K562 (cell line): ENCODE results near the gene SDC1. TPM values are rescaled to one million over a fixed set of nuclear protein-coding genes. Genes with fewer than 3 reads are reported as not detected.
A peak's percentile ranks its signal among the peaks of the same experiment; 100 is the strongest.

ENCODE experiments used
- AFF4 ChIP-seq: sonication (generic); formaldehyde crosslinking; IDR thresholded peaks from 2 replicates; pipeline ENCODE4 v1.8.0; 2023; ENCODE audit warnings: mild to moderate bottlenecking, missing genetic modification reagents
- C11orf30 ChIP-seq: fragments of 450-650 bp; IDR thresholded peaks from 2 replicates; pipeline ENCODE4 v1.6.1; 2016; ENCODE audit warnings: low read depth, mild to moderate bottlenecking
- DLX4 ChIP-seq: fragments of 250-450 bp; sonication (Bioruptor Pico); IDR thresholded peaks from 2 replicates; pipeline ENCODE4 v1.6.1; 2021; ENCODE audit warnings: mild to moderate bottlenecking
- FOXA3 ChIP-seq, 2 experiments: fragments of 450-650 bp in 1 of 2; sonication (generic) in 1 of 2; formaldehyde crosslinking; IDR thresholded peaks in 1 of 2; conservative IDR thresholded peaks in 1 of 2; 2 replicates each; pipeline versions ENCODE4 v1.4.0 to v1.8.0; 2020 to 2022; ENCODE audit warnings: mild to moderate bottlenecking in 2 of 2, missing genetic modification reagents in 1 of 2
- HINFP ChIP-seq: fragments of 450-650 bp; conservative IDR thresholded peaks from 2 replicates; pipeline ENCODE4 v1.6.1; 2016; ENCODE audit warnings: missing genetic modification characterization, low read depth, mild to moderate bottlenecking, control low read depth, missing compliant biosample characterization
- RBM15 ChIP-seq: fragments of 200-400 bp; formaldehyde crosslinking; IDR thresholded peaks from 2 replicates; pipeline ENCODE4 v1.6.1; 2018; ENCODE audit warnings: mild to moderate bottlenecking, low read length, moderate library complexity; ENCODE audit not compliant: insufficient read depth
- SIN3B ChIP-seq: fragments of 450-650 bp; IDR thresholded peaks from 2 replicates; pipeline ENCODE4 v1.6.1; 2017; ENCODE audit warnings: low read depth, mild to moderate bottlenecking, moderate library complexity
- SOX6 ChIP-seq: fragments of 450-650 bp; IDR thresholded peaks from 2 replicates; pipeline ENCODE4 v1.6.1; 2014; ENCODE audit warnings: mild to moderate bottlenecking
- TAF7 ChIP-seq: fragments of 450-650 bp; IDR thresholded peaks from 2 replicates; pipeline ENCODE4 v1.6.1; 2016; ENCODE audit warnings: missing genetic modification characterization, missing compliant biosample characterization
- TCFL5 ChIP-seq: fragments of 250-450 bp; sonication (Bioruptor Pico); conservative IDR thresholded peaks from 2 replicates; pipeline ENCODE4 v1.6.1; 2021; ENCODE audit warnings: mild to moderate bottlenecking, moderate library complexity, matching md5 sums
- USF1 ChIP-seq: sonication (generic); formaldehyde crosslinking; IDR thresholded peaks from 2 replicates; pipeline ENCODE4 v1.9.0; 2022; ENCODE audit warnings: mild to moderate bottlenecking, missing genetic modification reagents
- USF2 ChIP-seq: sonication (generic); formaldehyde crosslinking; IDR thresholded peaks from 2 replicates; pipeline ENCODE4 v1.5.0; 2020; ENCODE audit warnings: missing genetic modification reagents
- ZBTB7A ChIP-seq: IDR thresholded peaks from 2 replicates; pipeline ENCODE4 v1.6.1; 2011; ENCODE audit warnings: low read depth, mild to moderate bottlenecking, low read length, moderate library complexity, borderline replicate concordance; ENCODE audit not compliant: control insufficient read depth
- ZNF143 ChIP-seq: sonication (generic); formaldehyde crosslinking; IDR thresholded peaks from 2 replicates; pipeline ENCODE4 v1.9.0; 2022; ENCODE audit warnings: mild to moderate bottlenecking, missing genetic modification reagents
- ZNF175 ChIP-seq: fragments of 200-800 bp; sonication (Bioruptor generic); IDR thresholded peaks from 2 replicates; pipeline ENCODE4 v1.6.1; 2016; ENCODE audit warnings: low read depth, mild to moderate bottlenecking, missing genetic modification characterization, missing compliant biosample characterization
- ZNF274 ChIP-seq: IDR thresholded peaks from 2 replicates; pipeline ENCODE4 v1.6.1; 2011; ENCODE audit warnings: low read depth, mild to moderate bottlenecking, low read length, moderate library complexity, borderline replicate concordance
- ZNF449 ChIP-seq: fragments of 250-450 bp; sonication (Bioruptor Pico); IDR thresholded peaks from 2 replicates; pipeline ENCODE4 v1.8.0; 2022; ENCODE audit warnings: moderate library complexity, mild to moderate bottlenecking, inconsistent platforms
- polyA plus RNA-seq, 8 experiments: library from polyadenylated mRNA; depleted of rRNA in 4 of 8; stranded (reverse) in 5 of 8; unstranded in 3 of 8; fragments of >200 nt; fragmentation: Nextera tagmentation in 2 of 8; fragmentation: Illumina TruSeq in 1 of 8; extraction: Ambion mirVana in 2 of 8; extraction: Trizol in 1 of 8; gene quantifications; 2 replicates each; pipeline versions ENCODE4 v1.2.1 to v1.2.3, GENCODE V29; 2011 to 2014; ENCODE audit warnings: inconsistent platforms in 1 of 8, missing spikeins in 1 of 8
- total RNA-seq, 7 experiments: library from RNA; depleted of rRNA in 6 of 7; stranded (reverse); fragments of >200 nt in 6 of 7; fragmentation: Illumina TruSeq in 2 of 7; extraction: Trizol in 2 of 7; gene quantifications; 2 replicates each; pipeline versions ENCODE4 v1.2.1 to v1.2.3, GENCODE V29; 2011 to 2021; ENCODE audit warnings: low replicate concordance in 1 of 7

SDC1 gene
- total and polyA plus RNA-seq, 9 of the 15 experiments (the other 6 are each of a cell fraction or from before 2014, with no cell fraction given): 0.06 to 2.7 (median 0.49) TPM

GRCh38 chr2:20241973-20242726, 17.2 kb upstream of the SDC1 start (continued):
- TF ChIP-seq RBM15: no peak
- TF ChIP-seq DLX4 (CRISPR knock-in tag): no peak
- TF ChIP-seq ZNF274: no peak
- no peak for TF ChIP-seq SOX6
- TF ChIP-seq TAF7 (tag): no peak
- TF ChIP-seq ZNF449: no peak
- TF ChIP-seq TCFL5 (CRISPR knock-in tag): no peak
- TF ChIP-seq HINFP (tag): no peak
- peak; percentile 51; the same call in 1 of the 2 replicates for TF ChIP-seq ZNF143
- peak; percentile 98 for TF ChIP-seq ZBTB7A
- TF ChIP-seq C11orf30: no peak
- TF ChIP-seq USF2 (CRISPR knock-in tag): peak; percentile 46; the same call in 1 of the 2 replicates
- TF ChIP-seq FOXA3 (CRISPR knock-in tag; conservative IDR thresholded peaks at IDR 0.05 in 1 of 2, IDR thresholded peaks at IDR 0.05 in 1 of 2): no peak
- peak; percentile 55; the same call in 1 of the 2 replicates for TF ChIP-seq AFF4 (CRISPR knock-in tag)
- no peak for TF ChIP-seq SIN3B
- no peak for TF ChIP-seq ZNF175 (CRISPR knock-in tag)
- peak; percentile 60; the same call in 1 of the 2 replicates for TF ChIP-seq USF1 (CRISPR knock-in tag)
